ENCODE results near the gene LSM4.

LSM4 gene

DNA sequence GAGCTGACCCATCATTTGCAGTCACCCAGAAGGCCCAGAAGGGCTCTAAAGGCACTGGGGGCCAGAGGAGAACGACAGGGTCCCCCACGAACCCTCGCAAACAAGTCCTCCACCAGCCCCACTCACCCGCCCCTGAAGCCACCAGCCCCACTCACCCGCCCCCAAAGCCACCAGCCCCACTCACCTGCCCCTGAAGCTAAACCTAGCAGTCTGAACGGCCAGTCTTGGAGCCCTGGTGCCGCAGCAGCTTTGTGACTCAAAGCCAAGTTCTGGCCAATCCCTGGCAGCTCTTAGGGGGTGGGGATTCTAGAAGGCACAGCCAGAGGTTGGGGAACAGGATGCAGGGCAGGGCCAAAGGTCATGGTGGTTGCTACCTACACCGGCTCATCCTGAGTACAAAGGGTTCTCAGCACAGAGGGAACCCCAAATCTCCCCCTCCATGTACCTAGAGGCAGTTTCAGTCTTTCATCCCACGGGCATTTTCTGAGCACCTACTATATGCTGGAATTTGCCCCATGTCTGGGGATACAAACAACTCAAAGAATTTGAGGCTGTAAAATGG is 48.6 kb downstream of the LSM4 start, which contains the start of gene IQCN:
IQCN (minus strand) TSS at position 234 of the 562 bp plus-strand sequence. CDS start 4,974 bp downstream, outside the sequence.
- no peak for FAIRE-seq

DNA sequence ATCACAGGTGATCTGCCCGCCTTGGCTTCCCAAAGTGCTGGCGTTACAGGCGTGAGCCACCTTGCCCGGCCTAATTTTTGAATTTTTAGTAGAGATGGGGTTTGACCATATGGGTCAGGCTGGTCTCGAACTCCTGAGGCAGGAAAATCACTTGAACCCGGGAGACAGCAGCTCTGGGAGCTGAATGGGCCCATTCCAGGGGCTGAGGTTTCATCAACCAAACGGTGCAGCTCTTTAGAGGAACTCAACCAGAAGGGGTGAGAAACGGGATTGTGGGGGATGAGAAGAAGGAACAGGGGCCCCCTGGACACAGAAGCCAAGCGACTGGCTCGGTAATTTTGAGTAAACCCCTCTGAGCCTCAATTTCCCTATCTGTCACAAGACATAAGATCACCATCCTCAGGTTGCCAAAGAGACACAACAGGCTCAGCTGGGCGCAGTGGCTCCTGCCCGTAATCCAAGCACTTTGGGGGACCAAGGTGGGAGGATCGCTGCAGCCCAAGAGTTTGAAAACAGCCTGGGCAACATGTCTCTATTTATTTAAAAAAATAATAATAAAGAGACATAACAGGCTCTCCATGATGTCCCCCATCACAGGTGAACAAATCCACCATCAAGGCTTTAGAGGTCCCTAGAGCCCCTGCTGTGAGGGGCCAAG is 49.2 kb downstream of the LSM4 start:
- FAIRE-seq: no peak

DNA sequence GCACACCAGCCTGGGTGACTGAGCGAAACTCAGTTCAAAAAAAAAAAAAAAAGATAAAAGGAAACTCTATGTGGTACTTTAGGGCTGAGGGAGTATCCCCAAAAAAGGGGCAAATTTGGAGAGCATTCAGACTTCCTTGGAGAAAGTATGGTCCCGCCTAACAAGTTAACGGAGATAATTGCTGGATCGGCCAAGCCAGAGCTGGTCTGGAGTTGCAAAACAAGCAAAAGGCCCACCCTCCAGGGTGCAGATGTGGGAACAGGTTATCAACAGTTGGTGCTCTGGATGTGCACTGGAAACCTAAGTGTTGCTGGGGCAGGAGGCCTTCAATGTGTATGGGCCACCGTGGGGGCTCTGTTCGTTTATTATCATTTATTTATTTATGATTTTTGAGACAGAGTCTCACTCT is 51.4 kb downstream of the LSM4 start:
- no peak for FAIRE-seq

DNA sequence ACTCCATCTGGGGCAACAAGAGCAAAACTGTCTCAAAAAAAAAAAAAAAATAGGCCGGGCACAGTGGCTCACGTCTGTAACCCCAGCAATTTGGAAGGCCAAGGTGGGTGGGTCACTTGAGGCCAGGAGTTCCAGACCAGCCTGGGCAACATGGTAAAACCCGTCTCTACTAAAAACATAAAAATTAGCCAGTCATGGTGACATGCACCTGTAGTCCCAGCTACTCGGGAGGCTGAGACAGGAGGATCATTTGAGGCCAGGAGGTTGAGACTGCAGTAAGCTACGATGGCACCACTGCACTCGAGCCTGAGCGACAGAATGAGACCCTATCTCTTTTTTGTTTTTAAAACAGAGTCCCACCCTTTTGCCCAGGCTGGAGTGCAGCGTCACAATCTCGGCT is 52.5 kb downstream of the LSM4 start:
- FAIRE-seq: no peak

DNA sequence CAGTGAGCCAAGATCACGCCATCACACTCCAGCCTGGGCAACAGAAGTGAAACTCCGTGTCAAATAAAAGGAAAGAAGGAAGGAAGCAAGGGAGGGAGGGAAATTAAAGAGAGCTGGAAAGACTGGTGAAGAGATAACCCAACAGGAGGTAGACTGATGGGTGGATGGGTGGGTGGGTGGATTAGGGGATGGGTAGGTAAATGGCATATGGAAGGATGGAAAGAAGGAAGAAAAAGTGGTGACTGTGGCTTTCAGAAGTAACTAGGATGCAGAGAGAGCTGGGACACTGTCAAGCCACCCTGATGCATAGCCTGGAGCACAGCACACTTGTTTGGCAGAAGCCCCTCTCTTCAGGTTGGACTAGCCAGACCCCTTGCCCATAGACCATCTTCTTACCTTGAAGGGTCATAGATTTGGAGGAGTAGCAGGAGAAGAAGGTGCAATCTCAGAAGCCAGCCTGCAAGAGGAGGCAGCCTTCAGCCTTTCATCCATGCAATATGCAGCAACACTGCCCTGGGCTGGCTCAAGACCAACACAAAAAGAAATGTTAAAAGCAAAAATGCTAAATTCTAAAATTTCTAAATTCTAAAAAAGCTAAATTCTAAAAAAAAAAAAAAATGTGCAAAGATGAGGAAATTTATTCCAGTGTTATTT is 53.7 kb downstream of the LSM4 start:
- FAIRE-seq: no peak

DNA sequence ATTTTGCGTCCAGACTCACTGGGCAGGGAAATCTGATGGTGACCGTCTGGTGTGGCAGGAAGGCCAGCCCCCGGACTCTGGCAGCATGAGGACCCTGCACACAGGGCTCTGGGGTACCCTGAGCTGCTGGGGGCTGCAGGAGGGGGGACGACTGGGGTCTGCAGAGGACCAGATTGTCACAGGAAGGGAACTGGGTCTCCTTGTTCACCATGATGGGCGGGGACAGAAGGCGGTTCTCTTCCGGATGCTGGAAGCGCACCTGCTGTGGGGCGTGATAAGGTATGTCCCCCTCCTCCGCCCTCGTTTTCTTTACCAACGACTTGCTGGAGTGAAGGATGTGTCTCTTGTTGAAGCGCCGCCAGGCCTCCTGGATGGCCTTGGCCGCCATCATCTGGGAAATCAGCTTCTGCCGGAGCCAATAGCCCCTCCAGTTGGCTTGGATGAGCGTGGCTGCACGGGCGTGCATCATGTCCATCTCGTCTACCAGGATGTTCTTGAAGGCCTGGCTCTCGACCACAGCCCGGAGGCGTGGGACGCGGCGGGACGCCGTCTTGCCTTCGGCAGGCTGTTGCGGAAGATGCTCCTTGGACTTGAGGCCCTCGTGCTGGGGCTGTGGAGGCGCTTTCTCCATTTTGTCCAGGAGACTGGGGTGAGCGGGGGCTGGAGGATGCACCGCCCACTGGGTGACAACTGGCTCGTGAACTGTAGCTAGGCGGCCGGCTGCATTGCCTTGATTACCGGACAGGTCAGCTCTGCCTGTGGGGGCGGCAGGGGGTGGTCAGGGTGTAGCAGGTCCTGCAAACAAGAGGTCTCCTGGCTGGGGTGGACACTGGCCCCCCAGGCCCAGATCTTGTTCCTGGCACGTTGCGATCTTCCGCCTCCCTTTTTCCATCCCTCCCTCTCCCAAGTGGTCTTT is 55.8 kb downstream of the LSM4 start:
- FAIRE-seq: no peak

DNA sequence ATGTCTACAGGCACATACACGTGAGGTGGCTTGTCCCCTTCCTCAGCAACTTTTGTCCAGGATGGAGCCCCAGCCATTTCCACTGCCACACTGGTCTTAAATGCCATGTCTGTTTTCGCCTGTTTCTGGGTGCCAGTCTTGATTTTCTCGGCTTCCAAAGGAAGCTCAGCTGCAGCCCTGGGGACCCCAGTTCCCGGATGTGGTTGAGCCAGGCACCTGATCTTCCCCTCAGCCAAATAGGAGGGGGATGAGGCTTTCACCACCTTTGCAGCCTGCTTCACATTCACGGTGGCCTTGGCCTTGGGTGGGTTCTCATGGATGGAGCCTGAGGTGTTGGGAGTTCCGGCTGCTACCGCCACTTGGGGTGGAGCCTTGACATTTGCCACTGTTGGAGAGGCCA is 57.3 kb downstream of the LSM4 start:
- FAIRE-seq: no peak

DNA sequence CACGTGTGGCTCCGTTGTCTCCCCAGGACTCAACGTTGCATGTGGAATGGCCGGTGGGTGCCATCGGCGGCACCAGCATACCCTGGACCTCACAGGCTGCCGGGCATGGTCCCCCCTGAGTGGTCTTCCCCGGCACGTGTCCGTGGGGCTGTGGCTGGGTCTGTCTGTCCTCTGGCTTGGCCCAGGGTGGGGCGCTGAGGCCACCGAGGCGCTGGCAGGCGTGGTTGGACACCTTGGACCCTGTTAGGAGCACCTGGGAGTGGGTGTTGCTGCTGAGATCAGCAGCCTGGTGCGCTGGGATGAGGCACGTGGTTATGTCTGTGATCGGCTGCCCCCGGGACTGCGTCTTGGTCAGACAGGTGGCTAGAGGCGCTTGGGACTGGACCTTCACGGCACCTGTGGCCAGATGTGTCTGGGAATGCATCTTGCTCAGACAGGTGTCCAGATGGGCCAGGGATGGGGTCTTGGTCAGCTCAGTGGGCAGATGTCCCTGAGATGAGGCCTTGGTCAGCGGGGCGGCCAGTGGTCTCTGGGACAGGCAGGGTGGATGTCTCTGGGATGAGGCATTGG is 57.8 kb downstream of the LSM4 start:
- FAIRE-seq: no peak

DNA sequence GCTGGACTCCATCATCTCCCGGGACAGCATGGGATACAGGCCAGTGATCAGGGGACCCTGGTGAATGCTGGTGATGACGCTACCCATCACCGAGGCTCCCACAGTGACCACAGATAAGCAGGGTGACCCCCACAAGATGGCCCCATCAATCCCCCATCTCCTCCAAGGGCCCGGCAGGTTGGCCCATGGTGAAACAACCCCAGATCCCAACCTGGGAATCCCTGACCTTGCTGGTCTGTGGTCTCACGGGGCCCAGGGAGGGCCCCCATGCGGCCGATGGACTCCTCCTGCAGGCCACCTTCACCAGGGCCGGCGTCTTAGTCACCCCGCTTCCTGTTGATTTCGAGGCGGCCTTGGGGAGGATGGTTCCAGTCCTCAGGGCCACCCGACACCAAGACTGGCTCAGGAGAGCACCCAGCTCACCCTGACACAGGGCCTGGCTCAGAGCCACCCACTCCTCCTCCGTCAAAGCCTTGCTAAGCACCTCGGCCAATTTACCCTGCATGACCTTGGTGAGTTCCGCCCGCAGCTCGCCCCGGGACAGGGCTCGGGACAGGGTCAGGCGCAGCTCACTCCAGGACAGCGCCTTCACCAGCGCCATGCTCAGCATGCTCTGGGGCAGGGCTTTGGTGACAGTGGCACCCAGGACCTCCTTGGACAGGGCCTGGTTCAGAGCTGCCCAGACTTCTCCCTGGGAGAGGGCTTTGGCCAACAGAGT is 58.6 kb downstream of the LSM4 start:
- no peak for FAIRE-seq

DNA sequence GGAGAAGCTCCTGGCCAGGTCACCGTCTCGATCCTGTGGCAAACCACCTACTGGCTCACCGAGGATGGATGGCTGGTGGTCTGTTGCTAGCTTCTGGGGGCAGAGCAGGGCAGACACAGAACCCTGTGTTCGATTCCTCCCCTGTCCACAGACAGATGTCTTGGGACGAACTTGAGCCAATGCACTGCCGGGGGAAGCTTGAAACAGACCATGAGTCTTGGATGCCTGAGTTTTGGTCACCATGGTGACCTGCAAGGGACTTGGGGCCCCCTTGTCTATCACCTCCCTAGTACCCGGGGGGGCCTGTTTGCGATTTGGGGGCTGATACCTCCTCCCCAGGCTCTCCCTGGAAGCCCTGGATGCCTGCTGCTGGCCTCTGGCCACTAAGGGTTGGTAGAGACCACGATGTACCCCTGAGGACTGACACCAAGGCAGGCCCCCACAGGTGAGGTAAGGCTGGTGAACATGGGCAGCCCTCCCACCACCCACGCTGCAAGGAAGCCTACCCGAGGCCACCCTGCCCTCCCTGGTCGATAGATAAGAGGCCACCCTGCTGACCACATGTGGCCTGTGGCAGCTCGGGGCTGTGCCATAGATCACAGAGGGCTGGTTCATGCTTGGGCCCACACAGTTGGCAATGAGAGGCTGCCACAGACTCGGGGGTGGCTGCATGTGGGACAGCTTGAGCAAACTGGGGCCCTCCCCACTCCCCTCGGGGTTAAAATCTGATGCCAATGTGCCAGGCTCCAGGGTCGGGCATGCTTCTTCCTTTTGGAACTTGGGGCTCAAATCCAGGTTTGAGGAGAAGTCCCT is 59.3 kb downstream of the LSM4 start:
- FAIRE-seq: no peak

DNA sequence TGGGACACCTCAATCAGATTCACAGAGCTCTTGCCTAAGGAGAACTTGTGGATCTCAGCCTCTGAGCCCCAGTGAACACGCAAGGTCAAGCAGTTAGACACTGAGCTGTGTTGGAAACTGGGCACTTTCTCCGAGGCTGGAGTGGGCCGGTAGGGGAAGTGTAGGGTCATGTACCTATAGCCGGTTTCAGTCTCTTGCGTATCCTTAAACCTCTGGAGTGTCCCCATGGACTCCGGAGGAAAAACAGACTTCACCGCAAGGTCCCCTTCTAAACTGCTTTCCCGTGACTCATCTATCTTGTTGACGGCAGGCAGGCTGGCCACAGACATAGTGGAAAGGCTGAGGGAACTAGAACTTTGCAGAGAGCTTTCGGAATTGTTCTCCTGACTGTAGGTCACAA is 60.0 kb downstream of the LSM4 start:
- FAIRE-seq: no peak

DNA sequence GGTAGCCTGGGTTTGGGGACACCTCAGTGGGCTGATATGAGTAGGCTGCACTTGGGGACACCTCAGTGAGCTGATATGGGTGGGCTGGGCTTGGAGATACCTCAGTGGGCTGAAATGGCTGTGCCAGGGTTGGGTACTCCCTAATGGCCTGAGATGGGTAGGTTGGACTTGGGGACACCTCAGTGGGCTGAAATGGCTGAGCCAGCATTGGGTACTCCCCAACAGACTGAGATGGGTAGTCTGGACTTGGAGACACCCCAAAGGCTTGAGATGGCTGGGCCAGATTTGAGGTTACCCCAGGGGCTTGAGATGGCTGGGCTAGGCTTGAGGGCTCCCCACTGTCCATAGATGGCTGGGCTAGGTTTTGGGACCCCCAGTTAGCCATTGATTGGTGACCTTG is 60.7 kb downstream of the LSM4 start:
- FAIRE-seq: no peak

DNA sequence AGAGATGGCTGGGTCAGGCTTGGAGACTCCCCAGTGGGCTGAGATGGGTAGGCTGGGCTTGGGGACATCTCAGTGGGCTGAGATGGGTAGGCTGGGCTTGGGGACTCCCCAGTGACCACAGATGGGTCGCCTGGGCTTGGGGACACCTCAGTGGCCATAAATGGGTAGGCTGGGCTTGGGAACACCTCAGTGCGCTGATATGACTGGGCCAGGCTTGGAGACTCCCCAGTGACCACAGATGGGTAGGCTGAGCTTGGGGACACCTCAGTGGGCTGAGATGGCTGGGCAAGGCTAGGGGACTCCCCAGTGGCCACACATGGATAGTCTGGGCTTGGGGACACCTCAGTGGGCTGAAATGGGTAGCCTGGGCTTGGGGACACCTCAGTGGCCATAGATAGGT is 61.4 kb downstream of the LSM4 start:
- no peak for FAIRE-seq

DNA sequence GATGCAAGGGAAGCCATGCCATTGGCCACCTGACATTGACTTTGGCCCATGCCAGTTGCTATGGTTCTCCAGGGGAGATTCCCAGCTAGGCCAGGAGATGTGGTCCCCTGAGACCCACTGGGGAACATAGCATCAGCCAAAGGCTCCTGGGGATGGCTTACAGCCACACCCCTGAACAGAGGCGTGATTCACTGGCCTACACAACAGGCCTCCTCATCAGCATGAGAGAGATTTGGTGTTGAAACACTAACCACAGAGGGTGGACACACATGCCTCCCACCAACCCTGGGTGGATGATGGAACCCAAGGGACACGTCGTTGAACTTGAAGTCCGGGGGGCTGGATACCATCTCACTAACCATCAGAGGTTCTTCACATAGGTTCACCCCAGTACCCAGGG is 63.0 kb downstream of the LSM4 start:
- no peak for FAIRE-seq

DNA sequence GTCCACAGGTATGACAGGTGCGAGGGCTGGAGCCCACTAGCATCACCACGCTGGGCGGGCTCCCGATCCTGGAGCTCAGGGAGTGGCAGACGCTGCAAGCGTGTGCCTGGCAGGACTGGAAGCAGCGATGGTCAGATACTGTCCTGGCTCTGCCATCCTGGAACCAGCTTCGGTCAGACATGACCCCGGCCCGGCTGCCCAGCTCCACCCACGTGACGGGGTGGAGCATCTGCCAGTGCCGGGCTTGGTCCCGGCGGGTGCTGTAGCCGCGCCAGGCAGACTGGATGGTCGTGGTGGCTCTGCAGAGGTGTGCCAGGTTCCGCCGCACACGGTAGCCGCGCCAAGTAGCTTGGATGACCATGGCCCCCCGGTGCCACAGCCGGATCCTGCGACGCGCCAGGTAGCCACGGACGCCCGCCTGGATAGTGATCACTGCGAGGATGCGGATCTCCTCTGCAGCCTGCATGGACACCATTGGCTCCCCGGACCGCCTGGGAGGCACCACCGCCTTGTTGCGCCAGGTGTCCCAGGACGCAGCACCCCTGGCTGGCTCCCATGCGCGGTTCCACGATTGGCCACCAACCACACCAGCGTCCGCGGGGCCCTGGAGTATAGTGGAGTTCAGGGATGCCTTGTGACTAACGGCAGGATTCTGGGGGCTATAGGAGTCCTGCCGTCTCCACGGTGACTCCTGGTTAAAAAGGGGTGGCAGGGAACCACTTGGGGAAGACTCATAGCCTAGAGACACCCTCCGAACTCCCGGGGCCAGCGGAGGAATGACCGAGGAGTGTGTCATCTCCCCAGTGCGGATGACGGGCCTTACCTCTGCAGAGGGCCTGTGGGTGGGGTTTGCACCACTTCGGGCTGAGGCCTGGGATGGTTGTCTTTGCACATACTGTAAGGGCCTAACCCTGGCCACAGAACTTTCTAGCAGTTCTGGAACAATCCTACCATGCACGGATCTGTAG is 65.1 kb downstream of the LSM4 start:
- no peak for FAIRE-seq

Data from colon (tissue), 2 donors.